Measurements from ENCODE around the gene SMAD6.

Gene SMAD6

GRCh38 chr15:66721501-66721937, 19.5 kb downstream of the SMAD6 start:
- no peak for DNase-seq (ENCODE audit: low read depth)

- no peak for DNase-seq (ENCODE audit: low read depth)
Observed at GRCh38 chr15:66721954-66722353, 19.9 kb downstream of the SMAD6 start.

- DNase-seq (ENCODE audit: low read depth), result no peak
Observed at GRCh38 chr15:66722757-66723540, 20.9 kb downstream of the SMAD6 start.

GRCh38 chr15:66723826-66724731, 22.0 kb downstream of the SMAD6 start:
- DNase-seq (ENCODE audit: low read depth), result no peak

- DNase-seq (ENCODE audit: low read depth), result no peak
Observed at GRCh38 chr15:66724732-66725463, 22.9 kb downstream of the SMAD6 start.

- DNase-seq (ENCODE audit: low read depth), result no peak
Observed at GRCh38 chr15:66725464-66725785, 23.4 kb downstream of the SMAD6 start.

- no peak for DNase-seq (ENCODE audit: low read depth)
Observed at GRCh38 chr15:66726386-66726785, 24.4 kb downstream of the SMAD6 start.

GRCh38 chr15:66729331-66729951, 27.4 kb downstream of the SMAD6 start:
- no peak for DNase-seq (ENCODE audit: low read depth)

- DNase-seq (ENCODE audit: low read depth), result no peak
Observed at GRCh38 chr15:66730168-66731021, 28.4 kb downstream of the SMAD6 start.

- DNase-seq (ENCODE audit: low read depth), result no peak
Observed at GRCh38 chr15:66733976-66734375, 31.9 kb downstream of the SMAD6 start.

- no peak for DNase-seq (ENCODE audit: low read depth)
Observed at GRCh38 chr15:66734961-66735908, 33.2 kb downstream of the SMAD6 start.

- DNase-seq (ENCODE audit: low read depth), result no peak
Observed at GRCh38 chr15:66735909-66736305, 33.9 kb downstream of the SMAD6 start.

GRCh38 chr15:66737243-66738010, 35.4 kb downstream of the SMAD6 start:
- DNase-seq (ENCODE audit: low read depth), result no peak

GRCh38 chr15:66738116-66738515, 36.1 kb downstream of the SMAD6 start:
- DNase-seq (ENCODE audit: low read depth), result no peak

GRCh38 chr15:66738595-66738994, 36.6 kb downstream of the SMAD6 start:
- no peak for DNase-seq (ENCODE audit: low read depth)

- DNase-seq (ENCODE audit: low read depth), result no peak
Observed at GRCh38 chr15:66739287-66739686, 37.3 kb downstream of the SMAD6 start.

GRCh38 chr15:66740802-66741201, 38.8 kb downstream of the SMAD6 start:
- DNase-seq (ENCODE audit: low read depth), result no peak

- DNase-seq (ENCODE audit: low read depth), result no peak
Observed at GRCh38 chr15:66741646-66742045, 39.6 kb downstream of the SMAD6 start.

- DNase-seq (ENCODE audit: low read depth), result no peak
Observed at GRCh38 chr15:66742286-66742685, 40.2 kb downstream of the SMAD6 start.

All from fibroblast of the conjunctiva (primary cell).